HPDE6-E6E7 (cell line): ENCODE data around the gene KIF26B.

ENCODE experiments used
- DNase-seq: peaks from one replicate; pipeline ENCODE4 v3.0.0; 2011; ENCODE audit warnings: missing footprints; ENCODE audit errors: extremely low spot score

Gene KIF26B

DNA sequence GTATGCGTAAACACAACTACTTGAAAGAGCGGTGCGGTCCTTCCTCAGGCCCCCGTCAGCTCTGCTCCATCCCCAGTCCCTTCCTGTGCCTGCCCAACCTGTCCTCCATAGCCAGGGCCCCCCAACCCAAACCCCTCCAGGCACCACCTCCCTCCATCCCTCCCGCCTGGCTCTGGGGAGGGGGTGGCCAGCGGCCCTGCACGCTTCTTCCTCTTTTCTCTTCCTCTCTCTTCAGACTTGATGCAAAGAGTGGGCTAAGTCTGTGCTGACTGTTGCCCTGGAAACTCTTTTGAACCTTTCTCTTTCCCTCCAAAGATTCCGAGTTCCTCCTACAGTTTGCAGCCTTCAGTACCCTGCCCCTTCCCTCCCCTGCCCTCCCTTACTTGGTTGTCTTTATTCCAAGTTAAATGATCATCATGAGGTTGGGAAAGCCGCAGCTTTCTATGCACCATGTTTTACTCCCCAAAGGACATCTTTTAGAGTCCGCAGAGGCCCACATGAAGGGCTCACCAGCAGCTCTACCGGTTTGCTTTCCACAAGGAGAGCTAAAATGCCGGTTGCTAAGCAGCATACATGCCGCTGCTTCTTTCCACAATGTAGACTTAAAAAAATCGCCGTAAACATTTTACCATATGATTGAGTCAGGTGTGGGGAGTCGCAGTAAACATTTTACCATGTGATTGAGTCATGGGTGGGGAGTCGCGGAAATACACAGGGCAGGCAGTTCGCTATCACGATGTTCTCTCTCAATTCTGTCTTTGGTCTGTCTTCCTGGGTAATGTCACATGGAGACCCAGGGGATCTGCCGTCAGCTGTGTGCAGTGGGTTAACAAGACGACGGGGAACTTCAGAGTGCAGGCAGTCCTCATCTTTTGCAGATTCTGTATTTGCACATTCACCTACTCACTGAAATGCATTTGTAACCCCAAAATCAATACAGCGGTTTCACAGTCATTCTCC, 525.3 kb downstream of the KIF26B start:
- DNase-seq: no peak

DNA sequence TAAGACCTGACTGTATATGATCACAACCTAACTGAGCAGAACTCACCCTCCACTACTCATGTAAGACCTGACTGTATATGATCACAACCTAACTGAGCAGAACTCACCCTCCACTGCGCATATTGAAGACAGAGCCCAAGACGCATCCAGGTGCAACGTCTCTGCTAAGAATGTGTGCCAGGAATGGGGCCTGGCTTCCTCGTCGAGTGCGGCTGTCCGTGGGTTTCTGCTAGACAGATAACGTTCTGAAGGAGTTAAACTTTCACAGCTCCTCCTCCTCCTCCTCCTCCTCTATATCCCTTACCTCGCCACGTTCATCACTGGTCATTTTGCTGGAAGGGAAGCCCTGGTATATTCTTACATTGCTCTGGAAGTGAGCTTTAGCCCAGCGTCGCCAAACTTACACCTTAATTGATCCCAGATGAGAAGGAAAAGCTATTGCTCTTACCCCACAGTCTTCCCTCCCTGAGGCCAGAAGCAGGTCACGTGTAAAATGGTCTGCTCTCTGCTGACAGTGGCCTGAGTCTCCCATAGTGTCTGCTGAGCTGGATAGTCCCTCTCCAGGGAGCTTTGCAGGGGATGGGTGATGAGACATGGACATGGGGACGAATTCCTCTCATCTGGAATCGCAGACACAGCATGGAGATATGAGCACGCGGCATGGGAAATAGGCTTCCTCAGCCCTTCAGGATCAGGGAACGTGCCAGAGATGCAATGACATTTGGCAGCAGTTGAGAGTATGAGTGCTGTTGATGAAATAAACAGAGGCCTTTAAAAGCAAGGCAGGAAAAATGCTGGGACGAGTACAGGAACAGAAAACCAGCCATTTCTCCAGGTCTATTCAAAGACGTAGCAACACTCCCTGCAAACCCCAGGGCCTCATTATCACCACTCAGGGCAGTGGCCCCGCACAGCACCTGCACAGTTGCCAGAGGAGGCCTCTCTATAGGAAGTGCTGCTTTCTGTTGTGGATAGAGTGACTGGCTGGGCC, 528.1 kb downstream of the KIF26B start:
- no peak for DNase-seq

DNA sequence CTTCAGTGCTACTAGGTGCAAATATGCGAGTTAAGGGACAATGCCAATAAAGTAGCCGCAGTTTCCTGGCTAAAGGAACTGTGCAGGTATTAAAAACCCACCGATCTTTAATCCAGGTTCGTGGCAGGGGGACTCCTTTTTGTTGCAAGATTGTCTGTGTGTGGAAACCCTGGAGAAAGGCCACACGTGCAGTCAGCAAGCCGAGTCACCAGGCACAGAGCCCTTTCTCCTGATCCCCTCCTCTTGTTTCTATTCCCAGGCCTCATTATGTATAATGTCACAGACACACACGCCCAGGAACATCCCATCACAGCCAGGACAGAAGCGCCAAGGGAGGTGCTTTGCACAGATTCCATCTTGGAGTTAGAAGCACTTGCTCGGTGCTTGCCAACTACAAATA, 528.9 kb downstream of the KIF26B start:
- DNase-seq: no peak

DNA sequence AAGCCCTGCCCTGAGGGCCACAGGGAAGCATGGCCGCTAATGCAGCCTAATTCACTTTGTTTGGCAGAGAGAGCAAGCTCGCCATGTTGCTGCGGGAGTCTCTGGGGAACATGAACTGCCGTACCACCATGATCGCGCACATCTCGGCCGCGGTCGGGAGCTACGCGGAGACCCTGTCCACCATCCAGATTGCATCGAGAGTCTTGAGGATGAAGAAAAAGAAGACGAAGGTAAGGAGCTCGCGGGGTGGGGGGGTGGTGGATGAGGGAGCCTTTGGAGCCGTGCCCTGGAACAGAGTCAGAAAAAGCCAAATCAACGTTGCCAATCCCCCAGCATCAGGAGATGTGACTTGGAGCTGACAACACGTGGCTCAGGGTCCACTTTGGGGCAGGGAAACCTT, 529.4 kb downstream of the KIF26B start:
- no peak for DNase-seq

DNA sequence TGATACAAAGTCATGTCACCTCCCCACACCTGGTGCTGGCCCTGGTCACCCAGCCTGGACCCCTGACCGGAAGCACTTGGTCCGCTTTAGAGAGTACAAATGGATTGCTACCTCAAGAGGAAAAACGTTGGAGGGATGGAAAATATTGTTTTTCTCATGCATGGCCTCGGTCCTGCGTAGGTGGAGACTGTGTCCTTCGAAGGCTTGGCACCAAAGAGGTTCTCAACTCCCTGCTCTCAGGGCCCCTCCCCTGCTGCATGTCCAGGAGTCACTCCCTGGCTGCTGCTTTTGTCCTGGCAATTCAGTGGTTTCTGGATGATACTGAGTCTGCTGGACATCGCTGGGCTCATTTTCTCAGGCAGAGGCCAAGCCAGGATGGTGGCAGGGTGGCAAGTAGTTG, 529.8 kb downstream of the KIF26B start:
- no peak for DNase-seq

DNA sequence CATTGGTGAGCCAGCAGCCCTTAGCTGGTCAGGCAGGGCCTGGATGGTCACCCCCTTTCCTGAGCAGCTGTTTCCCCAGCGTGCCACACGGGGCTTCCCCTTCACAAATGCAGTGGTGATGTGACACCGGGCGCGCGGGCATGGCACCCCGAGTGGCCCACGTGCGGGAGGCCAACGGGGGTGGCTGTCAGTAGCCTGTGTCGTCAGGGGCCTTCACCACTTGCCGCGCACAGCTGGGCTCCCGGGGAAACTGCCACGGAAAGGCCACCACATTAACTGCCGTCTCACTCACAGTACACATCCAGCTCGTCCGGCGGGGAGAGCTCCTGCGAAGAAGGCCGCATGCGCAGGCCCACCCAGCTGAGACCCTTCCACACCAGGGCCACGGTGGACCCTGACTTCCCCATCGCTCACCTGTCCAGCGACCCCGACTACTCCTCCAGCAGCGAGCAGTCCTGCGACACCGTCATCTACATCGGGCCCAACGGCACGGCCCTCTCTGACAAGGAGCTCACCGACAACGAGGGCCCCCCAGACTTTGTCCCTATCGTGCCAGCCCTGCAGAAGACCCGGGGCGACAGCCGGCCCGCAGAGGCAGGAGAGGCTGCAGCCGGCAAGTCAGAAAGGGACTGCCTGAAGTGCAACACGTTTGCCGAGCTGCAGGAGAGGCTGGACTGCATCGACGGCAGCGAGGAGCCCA, 530.5 kb downstream of the KIF26B start:
- no peak for DNase-seq

DNA sequence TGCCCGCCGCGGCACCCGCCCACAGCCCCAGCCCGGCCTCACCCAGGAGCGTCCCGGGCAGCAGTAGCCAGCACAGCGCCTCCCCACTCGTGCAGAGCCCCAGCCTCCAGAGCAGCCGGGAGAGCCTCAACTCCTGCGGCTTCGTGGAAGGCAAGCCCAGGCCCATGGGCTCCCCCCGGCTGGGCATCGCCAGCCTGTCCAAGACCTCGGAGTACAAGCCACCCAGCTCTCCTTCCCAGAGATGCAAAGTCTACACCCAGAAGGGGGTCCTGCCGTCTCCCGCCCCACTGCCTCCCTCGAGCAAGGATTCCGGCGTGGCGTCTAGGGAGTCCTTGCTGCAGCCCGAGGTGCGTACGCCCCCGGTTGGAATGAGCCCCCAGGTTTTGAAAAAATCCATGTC, 531.2 kb downstream of the KIF26B start:
- DNase-seq: no peak

DNA sequence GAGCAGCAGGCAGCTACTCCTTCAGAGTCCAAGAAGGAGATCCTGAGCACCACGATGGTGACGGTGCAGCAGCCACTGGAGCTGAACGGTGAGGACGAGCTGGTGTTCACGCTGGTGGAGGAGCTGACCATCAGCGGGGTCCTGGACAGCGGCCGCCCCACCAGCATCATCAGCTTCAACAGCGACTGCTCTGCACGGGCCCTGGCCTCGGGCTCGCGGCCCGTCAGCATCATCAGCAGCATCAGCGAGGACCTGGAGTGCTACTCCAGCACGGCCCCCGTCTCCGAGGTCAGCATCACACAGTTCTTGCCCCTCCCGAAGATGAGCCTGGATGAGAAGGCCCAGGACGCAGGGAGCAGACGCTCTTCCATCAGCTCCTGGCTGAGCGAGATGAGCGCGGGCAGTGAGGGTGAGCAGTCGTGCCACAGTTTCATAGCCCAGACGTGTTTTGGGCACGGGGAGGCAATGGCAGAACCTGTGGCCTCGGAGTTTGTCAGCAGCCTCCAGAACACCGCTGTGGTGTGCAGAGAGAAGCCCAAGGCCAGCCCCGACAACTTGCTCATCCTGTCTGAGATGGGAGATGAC, 531.8 kb downstream of the KIF26B start:
- DNase-seq: no peak

DNA sequence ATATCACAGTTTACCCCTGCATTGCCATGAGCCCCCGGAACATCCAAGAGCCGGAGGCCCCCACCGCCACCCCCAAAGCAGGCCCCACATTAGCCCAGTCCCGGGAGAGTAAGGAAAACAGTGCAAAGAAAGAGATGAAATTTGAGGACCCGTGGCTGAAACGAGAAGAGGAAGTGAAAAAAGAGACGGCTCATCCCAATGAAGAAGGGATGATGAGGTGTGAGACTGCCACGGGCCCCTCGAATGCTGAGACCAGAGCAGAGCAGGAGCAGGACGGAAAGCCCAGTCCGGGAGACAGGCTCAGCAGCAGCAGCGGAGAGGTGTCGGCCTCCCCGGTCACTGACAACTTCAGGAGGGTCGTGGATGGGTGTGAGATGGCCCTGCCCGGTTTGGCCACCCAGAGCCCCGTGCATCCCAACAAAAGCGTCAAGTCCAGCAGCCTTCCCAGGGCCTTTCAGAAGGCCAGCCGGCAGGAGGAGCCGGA, 532.4 kb downstream of the KIF26B start:
- no peak for DNase-seq

DNA sequence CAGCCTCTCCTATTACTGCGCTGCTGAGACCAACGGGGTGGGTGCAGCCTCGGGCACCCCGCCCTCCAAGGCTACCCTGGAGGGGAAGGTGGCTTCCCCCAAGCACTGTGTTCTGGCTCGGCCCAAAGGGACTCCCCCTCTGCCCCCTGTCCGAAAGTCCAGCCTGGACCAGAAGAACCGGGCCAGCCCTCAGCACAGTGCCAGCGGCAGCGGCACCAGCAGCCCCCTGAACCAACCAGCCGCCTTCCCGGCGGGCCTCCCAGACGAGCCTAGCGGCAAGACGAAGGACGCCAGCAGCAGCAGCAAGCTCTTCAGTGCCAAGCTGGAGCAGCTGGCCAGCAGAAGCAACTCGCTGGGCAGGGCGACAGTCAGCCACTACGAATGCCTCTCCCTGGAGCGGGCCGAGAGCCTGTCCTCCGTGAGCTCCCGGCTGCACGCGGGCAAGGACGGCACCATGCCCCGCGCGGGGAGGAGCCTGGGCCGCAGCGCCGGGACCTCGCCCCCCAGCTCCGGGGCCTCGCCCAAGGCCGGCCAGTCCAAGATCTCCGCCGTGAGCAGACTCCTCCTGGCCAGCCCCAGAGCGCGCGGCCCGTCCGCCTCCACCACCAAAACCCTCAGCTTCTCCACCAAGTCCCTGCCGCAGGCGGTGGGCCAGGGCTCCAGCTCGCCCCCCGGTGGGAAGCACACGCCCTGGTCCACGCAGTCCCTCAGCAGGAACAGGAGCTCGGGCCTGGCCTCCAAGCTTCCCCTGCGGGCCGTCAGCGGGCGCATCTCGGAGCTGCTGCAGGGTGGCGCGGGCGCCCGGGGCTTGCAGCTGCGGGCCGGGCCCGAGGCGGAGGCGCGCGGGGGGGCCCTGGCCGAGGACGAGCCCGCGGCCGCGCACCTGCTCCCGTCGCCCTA, 533.1 kb downstream of the KIF26B start:
- no peak for DNase-seq

DNA sequence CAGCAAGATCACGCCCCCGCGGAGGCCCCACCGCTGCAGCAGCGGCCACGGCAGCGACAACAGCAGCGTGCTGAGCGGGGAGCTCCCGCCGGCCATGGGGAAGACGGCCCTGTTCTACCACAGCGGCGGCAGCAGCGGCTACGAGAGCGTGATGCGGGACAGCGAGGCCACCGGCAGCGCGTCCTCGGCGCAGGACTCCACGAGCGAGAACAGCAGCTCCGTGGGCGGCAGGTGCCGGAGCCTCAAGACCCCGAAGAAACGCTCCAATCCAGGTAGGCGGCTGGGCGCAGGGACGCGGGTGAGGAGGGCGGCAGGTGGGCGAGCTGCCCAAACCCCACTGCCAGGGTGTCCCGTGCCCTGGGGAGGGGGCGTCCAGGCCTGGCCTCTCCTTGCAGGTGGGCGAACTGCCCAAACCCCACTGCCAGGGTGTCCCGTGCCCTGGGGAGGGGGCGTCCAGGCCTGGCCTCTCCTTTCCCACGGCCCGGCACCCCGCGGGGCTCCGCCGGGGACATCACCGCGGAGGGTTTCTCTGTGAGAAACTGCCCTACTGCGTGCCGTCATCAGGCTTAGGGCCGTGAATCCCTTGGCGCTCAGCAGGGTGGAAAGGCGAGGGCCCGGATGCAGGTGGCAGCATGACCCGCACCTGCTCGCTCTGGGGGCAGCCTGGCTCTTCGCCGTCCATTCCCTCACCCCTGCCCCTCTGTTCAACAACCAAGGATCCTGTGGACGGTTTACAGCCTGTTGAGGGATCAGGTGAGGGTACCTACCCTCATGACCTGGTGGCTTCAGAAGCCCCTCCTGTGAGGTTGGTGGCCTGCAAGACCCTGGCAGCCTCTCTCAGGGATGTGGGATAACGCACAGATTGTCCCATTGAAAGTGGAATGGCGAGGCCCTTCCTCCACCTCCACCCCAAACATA, 534.0 kb downstream of the KIF26B start:
- no peak for DNase-seq

DNA sequence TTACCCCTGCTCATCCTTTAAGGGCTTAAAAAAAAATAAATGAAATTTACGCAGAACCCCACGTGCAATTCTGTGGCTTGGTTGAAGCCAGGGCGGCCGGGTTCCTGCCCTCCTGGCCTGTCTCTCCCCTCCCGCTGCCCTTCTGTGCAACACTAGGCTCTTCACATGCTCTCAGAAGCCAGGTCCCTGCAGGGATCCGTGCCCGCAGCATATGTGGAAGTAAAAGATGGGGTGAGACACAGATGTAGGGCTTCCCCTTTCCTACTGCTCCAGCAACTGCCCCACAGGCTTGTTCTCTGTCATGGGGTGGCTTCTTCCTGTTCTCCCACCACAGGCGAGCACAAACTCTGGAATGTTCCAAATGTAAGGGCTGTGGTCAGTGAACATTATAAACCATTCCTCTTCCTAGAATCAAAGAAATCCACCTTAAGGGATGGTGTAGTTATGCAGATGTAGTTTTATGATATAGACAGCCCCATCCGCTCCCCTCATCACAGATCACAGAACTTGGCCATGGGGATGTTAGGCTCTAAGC, 535.4 kb downstream of the KIF26B start:
- no peak for DNase-seq

DNA sequence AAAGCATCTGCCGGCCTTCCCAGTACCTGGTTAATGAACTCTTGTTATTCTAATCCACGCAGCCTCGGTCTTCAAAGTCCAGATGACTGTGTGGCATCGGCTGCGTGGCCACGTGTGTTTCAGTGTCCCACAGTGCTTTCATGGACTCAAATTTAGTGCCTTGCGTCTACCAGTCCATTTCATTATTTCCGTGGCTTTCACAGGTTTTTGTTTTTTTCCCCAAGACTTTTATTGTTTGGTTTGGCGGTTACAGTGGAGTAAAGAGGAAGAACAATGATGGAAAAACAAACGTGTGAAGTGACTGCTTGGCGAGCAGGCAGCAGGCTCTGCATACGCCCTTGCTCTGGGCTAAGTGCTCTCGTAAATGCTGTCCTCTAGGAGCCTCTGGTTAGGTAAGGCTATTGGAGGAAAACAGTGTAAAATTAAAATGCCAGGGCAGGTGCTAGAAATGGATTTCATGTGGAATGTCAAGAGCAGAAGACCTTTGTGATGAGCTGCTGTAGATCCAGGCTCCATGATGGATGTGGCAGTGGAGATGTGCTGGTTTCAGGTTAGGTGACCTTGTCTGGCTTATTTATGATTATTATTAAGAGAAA, 536.3 kb downstream of the KIF26B start:
- DNase-seq: no peak

DNA sequence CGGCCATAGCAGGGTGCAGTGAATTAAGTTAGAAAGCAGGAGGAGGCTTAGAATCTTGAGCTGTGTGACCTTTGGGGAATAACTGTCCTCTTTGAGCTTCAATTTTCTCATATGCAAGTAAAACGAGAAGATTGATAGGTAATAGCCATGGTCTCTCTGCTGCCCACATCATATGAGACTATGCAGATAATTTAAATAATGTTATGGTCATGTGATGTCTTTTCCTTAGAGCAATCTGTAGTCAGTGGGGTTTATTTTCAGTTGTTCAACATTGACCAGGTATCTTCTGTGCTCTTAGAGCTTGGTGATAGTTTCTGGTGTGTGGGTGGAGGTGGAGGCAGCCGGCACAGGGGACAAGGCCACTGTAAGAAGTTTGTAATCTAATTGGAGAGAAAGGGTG, 537.1 kb downstream of the KIF26B start:
- DNase-seq: no peak

DNA sequence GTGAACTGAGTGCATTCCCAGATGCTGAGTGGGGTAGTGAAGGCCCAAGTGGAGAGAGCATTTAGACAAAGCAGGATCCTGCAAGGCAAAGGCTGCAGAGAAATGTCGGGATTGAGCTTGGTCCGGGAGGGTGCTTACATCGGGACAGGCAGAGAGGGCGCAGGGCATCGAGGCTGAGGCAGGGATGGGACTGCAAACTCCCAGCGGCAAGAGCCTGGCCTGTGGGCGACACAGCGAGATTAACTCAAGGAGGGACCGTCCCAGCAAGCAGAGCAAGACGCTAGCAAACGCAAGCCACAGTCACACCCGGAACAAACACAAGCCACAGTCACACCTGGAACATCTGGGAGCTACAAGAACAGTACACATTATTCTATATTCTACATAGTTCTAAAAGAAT, 537.5 kb downstream of the KIF26B start:
- DNase-seq: no peak

DNA sequence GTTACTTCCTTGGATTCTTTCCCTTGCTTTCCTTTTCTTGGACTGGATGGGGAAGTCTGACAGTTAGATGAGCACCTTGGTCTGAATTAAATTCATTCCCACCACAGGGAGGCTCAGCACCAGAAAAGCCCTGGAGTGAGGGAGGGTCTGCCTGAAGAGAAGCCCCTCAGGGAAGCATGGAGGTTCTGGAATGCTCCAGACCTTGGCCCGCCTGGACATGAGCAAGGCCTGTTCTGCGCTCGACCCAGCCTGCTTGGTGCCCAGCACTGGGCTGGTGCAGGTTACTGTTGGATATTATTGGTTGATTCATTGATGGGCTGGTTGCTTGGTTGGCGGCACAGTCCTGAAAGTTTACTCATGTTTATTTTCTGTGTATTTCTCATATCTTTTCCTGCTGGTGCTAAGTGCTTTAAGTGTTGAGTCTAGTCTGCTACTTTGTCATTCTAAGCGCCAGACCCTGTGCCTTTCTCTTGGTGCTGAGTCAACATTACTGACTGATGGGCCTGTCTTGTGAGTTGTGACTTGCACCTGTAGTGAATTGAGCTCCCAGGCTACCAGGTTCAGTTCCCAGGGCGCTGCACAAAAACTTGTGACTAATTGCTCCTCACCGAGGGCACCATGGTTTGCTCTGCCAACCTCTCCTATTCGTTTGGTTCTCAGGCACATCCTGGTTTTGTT, 538.5 kb downstream of the KIF26B start:
- DNase-seq: no peak

DNA sequence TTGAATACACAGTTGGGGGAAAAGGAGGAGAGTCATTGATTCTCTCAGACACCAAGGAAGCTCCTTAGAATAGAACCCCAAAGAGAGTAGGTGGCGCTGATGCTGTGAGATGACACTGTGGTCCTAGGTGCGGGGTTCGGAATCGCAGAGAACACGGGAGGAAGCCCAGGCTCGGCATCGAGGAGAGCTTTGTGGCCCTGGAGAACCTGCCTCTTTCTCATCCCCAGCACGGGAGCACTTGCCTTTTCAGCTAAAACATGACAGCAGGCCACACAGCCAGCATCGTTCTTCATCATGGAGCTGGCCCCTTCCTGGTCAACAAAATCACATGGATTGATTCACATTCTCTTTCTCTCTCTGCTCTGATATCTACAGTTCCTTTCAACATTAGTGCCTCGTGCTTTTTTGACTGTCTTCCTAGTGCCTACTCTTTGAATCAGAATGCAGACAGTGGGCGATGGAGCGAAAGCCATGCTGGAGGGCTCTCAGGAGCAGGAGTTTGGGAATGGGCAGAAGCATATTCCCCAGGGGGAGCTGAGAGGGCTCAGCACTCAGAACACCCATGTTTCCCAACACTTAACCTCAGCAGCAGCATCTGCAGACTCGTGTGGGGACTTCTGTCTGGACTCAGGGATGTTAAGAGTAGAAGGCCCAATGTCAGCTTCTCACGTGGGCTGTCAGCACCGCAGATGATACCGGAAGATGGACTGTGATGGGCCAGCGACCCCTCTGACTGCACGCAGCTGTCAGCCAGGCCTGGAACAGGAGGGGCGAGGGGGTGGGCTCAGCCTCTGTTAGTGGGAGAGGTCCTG, 539.4 kb downstream of the KIF26B start:
- no peak for DNase-seq
